ENCODE results near the gene MYH3. TPM values are rescaled to one million over a fixed set of nuclear protein-coding genes. Genes with fewer than 3 reads are reported as not detected.
A peak's percentile ranks its signal among the peaks of the same experiment; 100 is the strongest.

Gene MYH3
- total RNA-seq, 1 experiment from 2014 or later = 5.6 TPM

DNA sequence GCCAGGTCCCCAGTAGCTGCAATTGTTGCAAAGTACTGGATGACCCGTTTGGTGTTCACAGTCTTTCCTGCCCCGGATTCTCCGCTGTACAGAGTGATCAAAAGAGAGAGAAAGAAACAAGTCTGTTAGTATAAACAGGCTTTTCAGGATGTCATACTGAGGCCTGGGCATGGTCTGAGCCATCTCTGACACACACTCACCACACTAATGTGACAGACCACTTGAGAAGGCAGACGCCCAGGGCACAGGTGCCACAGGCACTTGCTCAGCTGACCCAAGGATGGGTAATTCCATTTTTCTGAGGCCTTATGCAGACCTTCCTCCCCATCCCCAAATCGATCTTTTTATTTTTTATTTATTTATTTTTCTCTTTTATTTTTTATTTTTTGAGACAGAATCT, 7.5 kb downstream of the MYH3 start:
- DNase-seq (ENCODE audit: low spot score) = no peak

DNA sequence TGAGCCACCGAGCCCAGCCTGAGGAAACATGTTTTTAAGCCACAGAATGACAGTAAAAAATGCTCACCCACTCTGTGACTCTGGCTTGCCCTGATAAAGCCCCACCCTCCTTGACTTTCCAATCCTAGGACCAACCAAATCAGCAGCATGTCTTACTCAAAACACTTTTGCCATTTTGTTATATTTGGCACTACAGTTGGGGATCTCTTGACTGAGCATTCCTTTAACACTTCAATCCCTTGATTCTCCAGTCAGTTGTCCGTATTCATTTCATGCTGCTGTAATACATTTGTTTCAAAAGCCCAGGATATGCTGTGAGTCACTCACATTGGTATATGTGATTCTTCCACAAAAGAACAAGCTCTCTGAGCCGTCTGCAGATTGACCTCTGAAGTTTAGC, 8.2 kb downstream of the MYH3 start:
- peak; percentile 23 for DNase-seq (ENCODE audit: low spot score)

- DNase-seq (ENCODE audit: low spot score) = no peak
Observed at GRCh38 chr17:10648381-10648780, 8.7 kb downstream of the MYH3 start.

GRCh38 chr17:10646392-10646990, 10.6 kb downstream of the MYH3 start:
- DNase-seq (ENCODE audit: low spot score) = peak; percentile 77

DNA sequence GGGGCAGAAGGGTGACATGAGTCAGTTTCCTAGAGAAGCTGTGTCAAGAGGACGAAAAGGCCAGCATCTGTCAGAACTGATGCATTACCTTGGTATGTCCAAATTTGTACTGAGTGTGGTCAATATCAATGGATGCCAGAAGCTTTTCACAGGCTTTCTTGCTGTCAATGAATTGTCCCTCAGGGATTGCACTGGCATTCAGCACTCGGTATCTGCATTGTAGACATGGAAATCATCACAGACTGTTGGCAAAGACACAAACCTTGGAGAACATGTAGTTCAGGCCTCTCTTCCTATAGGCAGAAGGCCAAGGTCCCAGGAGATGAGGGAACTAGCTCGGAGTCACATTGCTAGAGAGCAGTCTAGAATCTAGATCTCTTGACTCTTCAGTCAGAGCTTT, 16.6 kb downstream of the MYH3 start:
- DNase-seq (ENCODE audit: low spot score) = no peak

GRCh38 chr17:10638151-10638550, 19.0 kb downstream of the MYH3 start:
- no peak for DNase-seq (ENCODE audit: low spot score)

- DNase-seq (ENCODE audit: low spot score) = no peak
Observed at GRCh38 chr17:10635290-10635689, 21.8 kb downstream of the MYH3 start.

DNA sequence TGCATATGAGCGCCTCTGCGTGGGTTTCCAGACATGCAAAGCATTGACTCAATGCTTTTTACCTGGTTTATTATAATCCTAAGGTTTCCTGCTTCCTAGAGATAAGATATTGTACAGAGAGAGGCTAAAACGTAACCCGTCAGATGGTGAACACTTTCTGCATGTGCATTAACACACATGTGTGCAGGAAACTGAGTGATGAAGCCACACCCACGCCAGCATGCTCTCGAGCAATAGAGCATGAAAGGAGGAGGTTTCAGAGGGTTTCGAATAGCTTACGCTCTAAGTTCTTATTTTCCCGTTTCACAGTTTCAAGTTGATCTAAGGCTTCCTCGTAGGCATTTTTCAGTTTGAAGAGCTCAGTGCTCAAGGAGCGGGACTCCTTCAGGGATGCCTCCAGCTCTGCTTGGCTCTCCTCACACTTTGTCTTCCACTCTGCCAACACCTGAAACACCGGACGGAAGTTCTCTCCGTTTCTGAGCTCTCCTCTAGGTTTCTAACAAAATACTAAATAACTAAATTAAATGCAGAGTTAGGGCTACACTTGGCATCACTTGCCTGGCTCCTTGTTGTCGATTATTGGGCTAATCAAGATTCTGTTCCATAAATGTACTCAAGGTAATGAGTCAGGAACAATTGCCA, 23.2 kb downstream of the MYH3 start:
- DNase-seq (ENCODE audit: low spot score) = no peak

DNA sequence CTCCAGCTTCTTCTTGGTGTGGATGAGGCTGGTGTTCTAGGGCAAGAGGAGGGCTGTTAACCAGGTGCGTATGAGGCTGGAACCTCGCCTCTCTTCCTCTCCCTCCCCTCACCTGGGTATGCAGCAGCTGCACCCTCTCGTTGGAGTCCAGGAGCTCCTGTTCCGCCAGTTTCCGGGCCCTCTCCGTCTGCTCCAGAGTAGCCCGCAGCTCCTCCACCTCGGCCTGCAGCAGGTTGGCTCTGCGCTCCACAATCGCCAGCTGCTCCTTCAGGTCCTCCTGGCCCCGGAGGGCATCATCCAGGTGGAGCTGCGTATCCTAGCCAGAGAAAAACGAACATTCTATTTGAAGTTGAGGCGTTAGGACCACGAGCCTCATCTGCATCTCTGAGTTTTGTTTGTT, 25.4 kb downstream of the MYH3 start:
- DNase-seq (ENCODE audit: low spot score) = no peak

DNA sequence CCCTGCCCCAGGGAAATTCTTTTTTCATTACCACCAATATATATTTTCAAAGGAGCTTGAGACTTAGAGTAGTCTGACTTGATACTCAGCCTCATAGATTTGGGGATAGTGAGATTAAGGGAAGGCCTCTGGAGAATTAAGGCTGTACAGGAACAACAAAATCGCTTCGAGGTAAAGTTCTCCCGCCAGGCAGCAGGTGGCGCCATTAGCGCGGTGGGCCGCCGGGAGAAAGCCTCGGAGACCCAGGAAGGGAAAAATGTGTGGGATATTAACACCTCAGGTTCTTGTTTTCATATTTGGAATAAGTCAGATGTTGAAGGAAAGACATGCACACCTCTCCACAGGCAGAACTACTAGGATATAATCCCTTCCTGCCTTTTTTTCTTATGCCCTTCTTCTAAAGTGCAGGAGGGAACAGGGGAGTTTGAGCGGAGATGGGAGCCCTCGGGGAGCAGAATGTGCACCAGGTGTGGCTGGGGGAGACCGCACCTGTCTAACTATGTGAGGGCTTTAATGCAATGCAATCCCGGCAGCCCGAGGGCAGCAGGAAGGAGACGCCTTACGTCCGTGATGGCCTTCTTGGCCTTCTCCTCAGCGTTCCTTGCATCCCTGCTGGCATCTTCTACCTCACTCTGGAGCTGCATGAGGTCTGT, 25.9 kb downstream of the MYH3 start:
- peak; percentile 38 for DNase-seq (ENCODE audit: low spot score)

DNA sequence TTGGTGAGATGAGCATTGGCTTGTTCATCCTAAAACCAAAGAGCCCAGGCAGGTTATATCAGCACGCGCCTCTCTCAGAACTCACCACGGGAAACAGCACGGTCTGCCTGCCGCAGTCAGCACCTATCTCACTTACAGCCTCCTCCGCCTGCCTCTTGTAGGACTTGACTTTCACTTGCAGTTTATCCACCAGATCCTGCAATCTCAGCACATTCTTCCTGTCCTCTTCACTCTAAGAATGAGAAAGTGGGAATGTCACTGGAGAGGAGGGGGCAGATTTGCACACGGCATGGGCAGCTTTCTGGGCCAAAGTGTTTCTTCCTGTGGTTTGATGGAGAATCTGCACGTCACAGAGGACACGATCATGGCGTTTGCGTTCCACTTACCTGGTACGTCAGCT, 27.4 kb downstream of the MYH3 start:
- DNase-seq (ENCODE audit: low spot score) = no peak

- no peak for DNase-seq (ENCODE audit: low spot score)
Observed at GRCh38 chr17:10628756-10629155, 28.4 kb downstream of the MYH3 start.

DNA sequence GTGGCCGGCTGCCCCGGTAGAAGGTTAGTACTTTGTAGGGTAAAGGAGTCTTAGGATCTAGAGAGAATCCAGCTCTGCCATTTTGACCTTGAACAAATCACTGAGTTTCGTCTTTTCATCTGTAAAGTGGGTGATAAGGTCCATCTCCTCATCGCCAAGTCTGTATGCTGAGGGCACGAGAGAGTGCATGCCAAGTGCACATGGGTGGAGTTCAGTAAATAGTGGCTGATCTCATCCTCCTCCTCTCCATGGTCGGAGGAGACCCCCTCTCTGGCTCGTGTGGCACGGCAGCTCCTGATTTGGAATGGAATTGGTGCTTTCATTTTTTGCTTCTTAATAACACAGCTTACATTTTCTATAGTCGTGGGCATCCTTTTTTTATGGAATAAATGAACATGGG, 30.7 kb downstream of the MYH3 start:
- DNase-seq (ENCODE audit: low spot score) = no peak

GRCh38 chr17:10624969-10625368, 32.1 kb downstream of the MYH3 start:
- DNase-seq (ENCODE audit: low spot score) = no peak

- no peak for DNase-seq (ENCODE audit: low spot score)
Observed at GRCh38 chr17:10623737-10624338, 33.3 kb downstream of the MYH3 start.

DNA sequence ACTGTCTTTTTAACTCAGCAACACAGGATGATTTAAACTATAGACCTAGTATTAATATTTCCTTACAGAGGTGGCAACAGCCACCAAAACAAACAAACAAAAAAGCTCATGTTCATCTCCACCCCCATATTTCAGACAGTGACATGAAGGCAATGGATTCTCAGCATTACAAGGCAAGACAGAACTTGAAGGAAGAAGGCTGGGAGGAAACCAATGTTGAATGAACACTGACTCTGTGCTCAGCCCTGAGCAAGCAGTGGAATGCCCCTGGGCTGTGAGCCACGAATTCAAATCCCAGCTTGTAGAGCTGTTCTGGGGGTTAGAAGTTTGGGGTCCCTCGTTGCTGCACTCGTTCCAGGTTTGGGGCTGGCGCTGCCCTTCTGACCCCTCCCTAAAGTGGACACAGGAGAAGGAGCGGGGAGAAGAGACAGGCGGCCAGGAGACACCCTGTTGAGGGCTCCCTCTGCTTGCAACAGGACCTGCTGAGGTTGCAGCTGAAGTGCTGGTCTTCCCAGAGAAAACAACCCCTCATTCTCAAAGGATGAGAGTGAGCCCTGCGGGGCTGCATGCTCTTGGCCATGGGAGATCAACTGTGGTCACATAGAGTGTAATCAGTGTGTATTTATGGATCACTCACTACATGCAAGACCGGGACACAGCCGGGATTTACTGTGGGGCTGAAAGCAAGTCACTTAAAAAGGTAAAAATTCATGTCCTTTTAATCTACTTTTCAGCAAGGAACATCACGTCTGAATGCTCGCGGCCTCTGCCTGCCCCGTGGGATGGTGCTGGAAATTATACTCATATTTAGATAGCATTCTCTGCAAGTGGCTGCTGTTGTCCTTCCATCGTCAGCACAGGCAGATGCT, 34.3 kb downstream of the MYH3 start:
- no peak for DNase-seq (ENCODE audit: low spot score)

DNA sequence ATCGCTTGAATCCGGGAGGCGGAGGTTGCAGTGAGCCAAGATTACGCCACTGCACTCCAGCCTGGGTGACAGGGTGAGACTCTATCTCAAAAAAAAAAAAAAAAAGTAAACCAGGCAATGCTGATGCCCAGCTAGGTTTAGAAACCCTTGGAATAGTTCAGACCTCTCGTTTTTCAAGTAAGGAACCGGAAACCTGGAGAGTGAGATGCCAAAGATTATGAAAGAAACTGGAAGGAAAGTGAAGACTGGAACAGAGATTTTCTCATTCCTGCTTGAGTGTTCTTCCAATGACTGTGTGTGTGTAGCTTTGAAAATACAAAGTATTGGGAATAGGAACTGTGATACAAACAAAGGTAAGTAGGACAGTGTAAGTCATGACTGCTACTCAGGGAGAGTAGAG, 35.7 kb downstream of the MYH3 start:
- no peak for DNase-seq (ENCODE audit: low spot score)

DNA sequence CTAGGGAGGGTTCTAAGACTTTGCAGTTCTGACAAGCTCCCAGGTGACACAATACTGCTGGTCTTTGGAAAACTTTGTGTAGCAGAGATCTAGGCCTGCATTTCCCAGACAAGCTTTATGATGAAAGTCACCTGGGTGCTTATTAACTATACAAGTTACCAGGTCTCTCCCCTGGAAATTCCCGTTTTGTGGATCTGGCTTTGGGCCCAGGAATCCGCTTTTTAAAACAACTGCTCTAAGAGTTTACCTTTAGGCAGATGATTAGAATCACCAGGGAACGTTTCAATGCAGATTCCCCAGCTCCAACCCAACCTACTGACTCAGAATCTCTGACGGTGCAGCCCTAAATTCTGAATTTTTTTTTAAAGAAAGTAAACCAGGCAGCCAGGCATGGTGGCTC, 36.3 kb downstream of the MYH3 start:
- peak; percentile 44 for DNase-seq (ENCODE audit: low spot score)

DNA sequence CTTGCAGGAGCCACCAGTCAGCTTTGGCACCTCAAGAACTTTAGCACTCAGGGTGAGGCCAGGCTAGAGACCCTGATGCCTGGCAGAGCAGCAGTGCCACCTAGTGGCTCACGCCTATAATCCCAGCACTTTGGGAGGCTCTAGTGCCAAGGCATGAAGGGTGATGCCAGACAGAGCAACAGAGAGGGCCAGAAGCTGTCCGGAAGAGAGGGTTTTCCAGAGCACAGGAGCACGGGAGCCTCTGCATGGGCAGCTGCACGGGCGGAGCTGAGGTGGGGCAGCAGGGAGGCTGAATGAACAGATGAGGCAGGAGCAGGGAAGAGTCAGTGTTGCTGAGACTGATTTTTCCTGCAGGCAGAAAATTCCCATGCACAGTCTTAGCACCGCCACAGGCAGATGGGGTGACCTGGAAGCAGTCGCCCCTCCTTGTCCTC, 38.9 kb downstream of the MYH3 start:
- DNase-seq (ENCODE audit: low spot score) = peak; percentile 79

DNA sequence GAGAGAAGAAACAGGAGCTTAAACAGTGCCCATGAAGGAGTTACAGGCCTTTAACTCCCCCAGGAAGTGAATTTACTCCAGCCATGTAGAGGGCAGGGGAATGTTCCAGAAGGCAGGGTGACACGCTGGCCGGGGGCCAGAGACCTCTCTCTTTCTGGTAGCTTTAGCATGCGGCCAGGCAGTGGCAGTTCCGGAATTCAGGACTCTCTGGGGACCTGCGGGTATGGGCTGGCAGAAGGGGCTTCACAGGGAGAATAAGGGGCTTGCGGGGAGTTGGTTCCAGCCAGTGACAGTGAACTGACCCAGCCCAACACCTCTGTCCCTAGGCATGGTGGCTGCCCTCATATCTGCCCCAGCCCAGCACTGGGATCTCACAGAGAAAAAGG, 40.0 kb downstream of the MYH3 start:
- no peak for DNase-seq (ENCODE audit: low spot score)

DNA sequence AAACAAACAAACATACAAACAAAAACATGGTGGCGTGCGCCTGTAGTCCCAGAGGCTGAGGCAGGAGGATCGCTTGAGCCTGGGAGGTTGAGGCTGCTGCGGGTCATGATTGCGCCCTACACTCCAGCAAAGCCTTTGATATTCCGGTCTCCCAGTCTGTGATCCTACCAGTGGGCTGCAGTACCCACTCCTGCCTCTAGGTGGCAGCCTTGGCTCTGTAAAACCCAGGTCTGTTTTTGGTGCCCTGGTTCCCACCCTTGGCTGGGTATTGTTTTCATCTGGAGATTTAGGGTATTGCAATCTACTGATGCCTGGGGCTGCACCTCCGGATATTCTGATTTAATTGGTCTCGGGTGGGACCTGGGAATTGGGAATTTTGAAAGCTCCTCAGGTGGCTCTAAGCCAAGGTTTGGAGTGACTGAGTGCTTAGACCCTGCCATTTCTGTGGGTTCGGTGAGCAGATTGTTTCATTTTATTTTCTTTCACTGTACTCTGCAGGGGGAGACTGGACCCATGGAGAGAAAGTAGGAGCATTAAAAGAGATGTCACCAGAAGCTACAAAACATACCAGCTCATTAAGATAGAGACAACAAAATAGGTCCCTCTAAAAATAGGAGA, 40.5 kb downstream of the MYH3 start:
- DNase-seq (ENCODE audit: low spot score) = peak; percentile 81

Data from A172 (cell line).